Smooth muscle cell (in vitro differentiated cells): ENCODE measurements around the gene LDLRAD2. TPM values are rescaled to one million over a fixed set of nuclear protein-coding genes. Genes with fewer than 3 reads are reported as not detected.
"Not testable (repeated sequence)": the region's sequence is repeated elsewhere in the genome, so short reads cannot be mapped to it uniquely, and the experiment has no call there.

Experiments used
- DNase-seq: peaks from one replicate; lab custom pipeline; 2025; ENCODE audit not compliant: unreplicated experiment; lab: John Stamatoyannopoulos, UW
- H2AFZ ChIP-seq: fragments of 200-600 bp; sonication (generic); 2 replicates; pipeline ENCODE4 v1.6.0; 2016; ENCODE audit warnings: antibody characterized with exemption, low read depth, mild to moderate bottlenecking
- H3F3A ChIP-seq: fragments of 200-600 bp; sonication (generic); 2 replicates; pipeline ENCODE4 v1.6.0; 2017; ENCODE audit warnings: antibody characterized with exemption, low read depth
- H3K27ac ChIP-seq: fragments of 200-600 bp; sonication (generic); 2 replicates; pipeline ENCODE4 v1.5.1; 2016; ENCODE audit warnings: low read depth, mild to moderate bottlenecking
- H3K27me3 ChIP-seq: fragments of 200-600 bp; sonication (generic); 2 replicates; pipeline ENCODE4 v1.6.1; 2016; ENCODE audit warnings: low read depth, mild to moderate bottlenecking
- H3K36me3 ChIP-seq: fragments of 200-600 bp; sonication (generic); 2 replicates; pipeline ENCODE4 v1.5.1; 2016; ENCODE audit warnings: low read depth
- H3K4me1 ChIP-seq: fragments of 200-600 bp; sonication (generic); 2 replicates; pipeline ENCODE4 v1.5.1; 2016; ENCODE audit warnings: low read depth
- H3K4me2 ChIP-seq: fragments of 200-600 bp; sonication (generic); 2 replicates; pipeline ENCODE4 v1.6.0; 2016; ENCODE audit warnings: mild to moderate bottlenecking
- H3K4me3 ChIP-seq: fragments of 200-600 bp; sonication (generic); 2 replicates; pipeline ENCODE4 v1.5.1; 2016; ENCODE audit warnings: mild to moderate bottlenecking
- H3K79me2 ChIP-seq: fragments of 200-600 bp; sonication (generic); 2 replicates; pipeline ENCODE4 v1.6.0; 2016; ENCODE audit warnings: low read depth, mild to moderate bottlenecking
- H3K9ac ChIP-seq: fragments of 200-600 bp; sonication (generic); 2 replicates; pipeline ENCODE4 v1.6.0; 2016; ENCODE audit warnings: low read depth
- H3K9me3 ChIP-seq: fragments of 200-600 bp; sonication (generic); replicated peaks from 2 replicates; pipeline ENCODE4 v1.5.1; 2016; ENCODE audit warnings: low read depth
- H4K20me1 ChIP-seq: fragments of 200-600 bp; sonication (generic); 2 replicates; pipeline ENCODE4 v1.6.0; 2016; ENCODE audit warnings: low read depth
- CTCF ChIP-seq: fragments of 200-600 bp; sonication (generic); IDR thresholded peaks from 2 replicates; pipeline ENCODE4 v1.5.1; 2017; ENCODE audit warnings: borderline replicate concordance, mild to moderate bottlenecking, antibody characterized with exemption; ENCODE audit not compliant: insufficient read depth, poor library complexity, severe bottlenecking
- WGBS: methylation state at CpG from one replicate; pipeline ENCODE4 v1.1.7; 2016; ENCODE audit warnings: low lambda C conversion rate; 5-methylcytosine and 5-hydroxymethylcytosine counted together
- polyA plus RNA-seq: library from polyadenylated mRNA; unstranded; fragments of >200 nt; fragmentation: Nextera tagmentation; extraction: Ambion mirVana; gene quantifications from 2 replicates; pipeline ENCODE4 v1.2.1, GENCODE V29; 2016
- total RNA-seq: library from RNA; depleted of rRNA; stranded (reverse); fragments of >200 nt; gene quantifications from 2 replicates; pipeline ENCODE4 v1.2.3, GENCODE V29; 2014

The LDLRAD2 gene
- total and polyA plus RNA-seq, 2 experiments from 2014 or later: 0.04 to 7.9 TPM

GRCh38 chr1:21764615-21765423, 47.2 kb upstream of the LDLRAD2 start:
- Histone ChIP-seq H4K20me1 (peaks cover 100% of the 10 kb centered on the region), H3K4me2 (no peak overlapping the region), H3K79me2 (peaks cover 99% of the 10 kb centered on the region), H2AFZ (no peak overlapping the region), H3K4me1 (peaks cover 6% of the 10 kb centered on the region), H3K9ac (no peak overlapping the region), H3K9me3 (no peaks in the 10 kb centered on the region), H3K36me3 (no peaks in the 10 kb centered on the region), H3F3A (no peaks in the 10 kb centered on the region), H3K4me3 (no peak overlapping the region), H3K27ac (no peak overlapping the region), H3K27me3 (no peaks in the 10 kb centered on the region)
- DNase-seq: no peak
- no peak for TF ChIP-seq CTCF
- WGBS: 89% methylated on average over 13 of the region's 13 CpGs

GRCh38 chr1:21766210-21766609, 45.9 kb upstream of the LDLRAD2 start:
- H3K4me1 ChIP-seq: peaks cover 6% of the 10 kb centered on the region
- no peak overlapping the region for H3K9ac ChIP-seq
- no peaks in the 10 kb centered on the region for H3K9me3 ChIP-seq
- H3K36me3 ChIP-seq: no peaks in the 10 kb centered on the region
- no peak overlapping the region for H2AFZ ChIP-seq
- peaks cover 99% of the 10 kb centered on the region for H3K79me2 ChIP-seq
- H3K27me3 ChIP-seq: no peaks in the 10 kb centered on the region
- no peaks in the 10 kb centered on the region for H3F3A ChIP-seq
- no peak for DNase-seq
- H4K20me1 ChIP-seq: peaks cover 100% of the 10 kb centered on the region
- no peak overlapping the region for H3K4me3 ChIP-seq
- no peak overlapping the region for H3K27ac ChIP-seq
- WGBS: 86% methylated on average over 4 of the region's 4 CpGs
- TF ChIP-seq CTCF: no peak
- H3K4me2 ChIP-seq: no peak overlapping the region

GRCh38 chr1:21767106-21767505, 45.0 kb upstream of the LDLRAD2 start:
- H3K79me2 ChIP-seq: peaks cover 99% of the 10 kb centered on the region
- DNase-seq, H3K4me2 ChIP-seq, H3K27me3 ChIP-seq, H3K36me3 ChIP-seq, H3K4me3 ChIP-seq, H3K9me3 ChIP-seq, H3K4me1 ChIP-seq, H3F3A ChIP-seq, H3K9ac ChIP-seq, H2AFZ ChIP-seq, H3K27ac ChIP-seq: not testable (repeated sequence)
- peaks cover 99% of the 10 kb centered on the region for H4K20me1 ChIP-seq
- 96% methylated on average over 8 of the region's 8 CpGs for WGBS

- H3K4me2 ChIP-seq: no peak overlapping the region
- no peaks in the 10 kb centered on the region for H3K27me3 ChIP-seq
- no peak overlapping the region for H3K4me3 ChIP-seq
- H3K9ac ChIP-seq: no peak overlapping the region
- TF ChIP-seq CTCF: no peak
- no peak overlapping the region for H2AFZ ChIP-seq
- no peaks in the 10 kb centered on the region for H3F3A ChIP-seq
- no peak for DNase-seq
- no peaks in the 10 kb centered on the region for H3K4me1 ChIP-seq
- H3K36me3 ChIP-seq: no peaks in the 10 kb centered on the region
- H3K27ac ChIP-seq: no peak overlapping the region
- H4K20me1 ChIP-seq: peaks cover 99% of the 10 kb centered on the region
- no peaks in the 10 kb centered on the region for H3K9me3 ChIP-seq
- WGBS: 100% methylated on average over 1 of the region's 2 CpGs
- peaks cover 100% of the 10 kb centered on the region for H3K79me2 ChIP-seq
Observed at GRCh38 chr1:21770201-21770600, 41.9 kb upstream of the LDLRAD2 start.

GRCh38 chr1:21770602-21771001, 41.5 kb upstream of the LDLRAD2 start:
- not testable (repeated sequence) for DNase-seq, H2AFZ ChIP-seq, H3K4me2 ChIP-seq, H3K36me3 ChIP-seq, H3K27me3 ChIP-seq, H3K4me1 ChIP-seq, H3K4me3 ChIP-seq, H3K9me3 ChIP-seq, H3K27ac ChIP-seq, H3F3A ChIP-seq, H3K9ac ChIP-seq
- H3K79me2 ChIP-seq: peaks cover 100% of the 10 kb centered on the region
- 99% methylated on average over 9 of the region's 9 CpGs for WGBS
- H4K20me1 ChIP-seq: peaks cover 99% of the 10 kb centered on the region

DNA sequence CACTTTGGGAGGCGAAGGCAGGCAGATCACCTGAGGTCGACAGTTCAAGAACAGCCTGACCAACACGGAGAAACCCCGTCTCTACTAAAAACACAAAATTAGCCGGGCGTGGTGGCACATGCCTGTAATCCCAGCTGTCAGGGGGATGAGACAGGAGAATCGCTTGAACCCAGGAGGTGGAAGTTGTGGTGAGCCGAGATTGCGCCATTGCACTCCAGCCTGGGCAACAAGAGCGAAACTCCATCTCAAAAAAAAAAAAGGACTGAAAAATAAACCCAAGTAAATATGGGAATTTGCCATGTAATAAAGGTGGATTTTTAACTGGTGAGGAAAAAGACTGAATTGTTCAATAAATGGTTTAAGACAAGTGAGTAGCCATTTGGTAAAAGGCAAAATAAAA, 40.4 kb upstream of the LDLRAD2 start:
- H3K27ac ChIP-seq, H3K4me2 ChIP-seq, DNase-seq, H3K4me3 ChIP-seq, H3F3A ChIP-seq, H2AFZ ChIP-seq, H3K27me3 ChIP-seq, H3K9me3 ChIP-seq, H3K9ac ChIP-seq, H3K36me3 ChIP-seq, H3K4me1 ChIP-seq: not testable (repeated sequence)
- WGBS: 93% methylated on average over 10 of the region's 10 CpGs
- H3K79me2 ChIP-seq: peaks cover 100% of the 10 kb centered on the region
- H4K20me1 ChIP-seq: peaks cover 99% of the 10 kb centered on the region
